HepG2 (cell line): Measurements from ENCODE around the gene SLC16A5. TPM values are rescaled to one million over a fixed set of nuclear protein-coding genes. Genes with fewer than 3 reads are reported as not detected.

Source experiments
- AFF4 ChIP-seq: sonication (generic); formaldehyde crosslinking; IDR thresholded peaks from 2 replicates; pipeline ENCODE4 v1.4.0; 2020; ENCODE audit warnings: missing genetic modification reagents
- ARHGAP35 ChIP-seq: sonication (generic); formaldehyde crosslinking; IDR thresholded peaks from 2 replicates; pipeline ENCODE4 v1.9.0; 2022; ENCODE audit warnings: mild to moderate bottlenecking, inconsistent platforms, moderate library complexity, missing genetic modification reagents, borderline replicate concordance
- KAT8 ChIP-seq: IDR thresholded peaks from 2 replicates; pipeline ENCODE4 v1.6.1; 2016; ENCODE audit warnings: missing genetic modification reagents, missing compliant biosample characterization
- MEF2D ChIP-seq: sonication (generic); formaldehyde crosslinking; IDR thresholded peaks from 2 replicates; pipeline ENCODE4 v1.5.1; 2020; ENCODE audit warnings: mild to moderate bottlenecking, missing genetic modification reagents
- MLLT10 ChIP-seq: sonication (generic); formaldehyde crosslinking; IDR thresholded peaks from 2 replicates; pipeline ENCODE4 v1.4.0; 2020; ENCODE audit warnings: missing genetic modification reagents
- NFKB2 ChIP-seq: sonication (generic); formaldehyde crosslinking; IDR thresholded peaks from 2 replicates; pipeline ENCODE4 v1.4.0; 2020; ENCODE audit warnings: missing genetic modification reagents, borderline replicate concordance
- NRL ChIP-seq: sonication (generic); formaldehyde crosslinking; IDR thresholded peaks from 2 replicates; pipeline ENCODE4 v1.5.0; 2020; ENCODE audit warnings: missing genetic modification reagents, mild to moderate bottlenecking, moderate library complexity, borderline replicate concordance
- PPARG ChIP-seq: conservative IDR thresholded peaks from 2 replicates; pipeline ENCODE4 v1.6.1; 2016; ENCODE audit warnings: missing biosample characterization, missing genetic modification reagents
- SIN3B ChIP-seq: fragments of 150-350 bp; IDR thresholded peaks from 2 replicates; pipeline ENCODE4 v1.6.1; 2014; ENCODE audit warnings: low read length
- SKI ChIP-seq: fragments of 450-650 bp; IDR thresholded peaks from one replicate; pipeline ENCODE4 v1.6.1; 2018; ENCODE audit warnings: mild to moderate bottlenecking; ENCODE audit not compliant: partially characterized antibody
- TGIF2 ChIP-seq: IDR thresholded peaks from 2 replicates; pipeline ENCODE4 v1.6.1; 2016; ENCODE audit warnings: control low read depth, missing compliant biosample characterization
- WIZ ChIP-seq: sonication (generic); formaldehyde crosslinking; IDR thresholded peaks from 2 replicates; pipeline ENCODE4 v1.5.1; 2020; ENCODE audit warnings: mild to moderate bottlenecking, missing genetic modification reagents
- ZNF33A ChIP-seq: sonication (generic); formaldehyde crosslinking; IDR thresholded peaks from 2 replicates; pipeline ENCODE4 v1.5.1; 2020; ENCODE audit warnings: missing genetic modification reagents, mild to moderate bottlenecking, moderate library complexity, borderline replicate concordance
- ZNF569 ChIP-seq: sonication (generic); formaldehyde crosslinking; IDR thresholded peaks from 2 replicates; pipeline ENCODE4 v1.5.0; 2020; ENCODE audit warnings: mild to moderate bottlenecking, missing genetic modification reagents, moderate library complexity, borderline replicate concordance
- ZNF652 ChIP-seq: IDR thresholded peaks from 2 replicates; pipeline ENCODE4 v1.6.1; 2016; ENCODE audit warnings: low read depth, borderline replicate concordance
- ZNF678 ChIP-seq: sonication (generic); formaldehyde crosslinking; IDR thresholded peaks from 2 replicates; pipeline ENCODE4 v1.4.0; 2020; ENCODE audit warnings: mild to moderate bottlenecking, missing genetic modification reagents
- ZNF83 ChIP-seq: sonication (generic); formaldehyde crosslinking; IDR thresholded peaks from 2 replicates; pipeline ENCODE4 v1.4.0; 2020; ENCODE audit warnings: missing genetic modification reagents, mild to moderate bottlenecking, borderline replicate concordance
- polyA plus RNA-seq, 8 experiments: library from polyadenylated mRNA; depleted of rRNA in 3 of 8; stranded (reverse) in 7 of 8; unstranded in 1 of 8; fragments of >200 nt; fragmentation: Illumina TruSeq in 4 of 8; extraction: Trizol in 4 of 8; gene quantifications; 2 replicates each; pipeline versions ENCODE4 v1.2.1 to v1.2.3, GENCODE V29; 2011 to 2016; ENCODE audit warnings: low read depth in 4 of 8, missing spikeins in 1 of 8, mixed read lengths in 1 of 8; ENCODE audit not compliant: insufficient read depth in 1 of 8
- total RNA-seq, 5 experiments: library from RNA; depleted of rRNA; stranded (reverse); fragments of >200 nt; fragmentation: Illumina TruSeq; extraction: Trizol; gene quantifications; 2 replicates each; pipeline ENCODE4 v1.2.3, GENCODE V29; 2016; ENCODE audit warnings: low read depth in 1 of 5
- TF ChIP-seq, protein P1 (sequence below): sonication (generic); formaldehyde crosslinking; IDR thresholded peaks from one replicate; pipeline ENCODE4 v1.5.1; 2020; ENCODE audit warnings: mild to moderate bottlenecking, missing genetic modification reagents; ENCODE audit errors: not compliant biosample characterization

SLC16A5 gene
- total and polyA plus RNA-seq, 2 of the 13 experiments (the other 11 are each of a cell fraction or from before 2014, with no cell fraction given), result 0.69 to 5.6 TPM

DNA sequence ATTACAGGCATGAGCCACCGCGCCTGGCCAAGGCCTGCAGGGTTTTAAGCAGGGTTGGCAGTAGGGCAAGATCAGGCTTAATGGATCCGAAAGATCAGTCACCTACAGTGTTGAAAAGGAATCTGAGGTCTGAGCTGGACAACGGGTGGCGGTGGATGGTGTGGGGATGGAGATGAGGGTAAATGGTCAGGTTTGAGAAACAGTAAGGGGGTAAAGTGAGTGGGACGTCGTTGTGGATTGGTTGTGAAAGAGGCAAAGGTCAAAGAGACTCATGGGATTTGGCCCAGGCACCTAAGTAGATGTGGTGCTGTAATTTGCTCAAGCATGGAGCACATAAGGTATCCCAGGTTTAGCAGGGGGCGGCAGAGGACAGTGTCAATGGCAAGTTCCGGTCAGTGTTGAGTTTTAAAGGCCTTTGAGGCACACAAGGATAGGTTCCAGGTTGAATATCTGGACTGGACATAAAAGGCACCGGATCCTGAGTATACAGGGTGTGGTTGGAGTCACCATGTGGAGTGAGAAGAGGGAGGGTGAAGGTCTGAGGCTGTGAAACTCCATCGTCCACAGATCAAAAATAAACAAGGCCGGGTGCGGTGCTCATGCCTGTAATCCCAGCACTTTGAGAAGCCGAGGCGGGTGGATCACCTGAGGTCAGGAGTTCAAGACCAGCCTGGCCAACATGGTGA lies 1.1 kb upstream of the SLC16A5 start (continued):
- TF ChIP-seq AFF4 (CRISPR knock-in tag) (no peak), KAT8 (peak; percentile 72), MEF2D (CRISPR knock-in tag) (peak; percentile 58; the same call in 1 of the 2 replicates), PPARG (0 out of 2 replicates have a peak, but pooled peaks have one; percentile 25), ZNF569 (no peak), ZNF83 (CRISPR knock-in tag) (no peak), SKI (peak; percentile 66), ZNF652 (CRISPR knock-in tag) (no peak), WIZ (CRISPR knock-in tag) (peak; percentile 78; the same call in 1 of the 2 replicates), SIN3B (no peak), TGIF2 (CRISPR knock-in tag) (0 out of 2 replicates have a peak, but pooled peaks have one; percentile 64), ZNF33A (no peak), ZNF678 (CRISPR knock-in tag) (no peak), ARHGAP35 (CRISPR knock-in tag) (no peak), MLLT10 (CRISPR knock-in tag) (no peak), NFKB2 (CRISPR knock-in tag) (no peak), NRL (CRISPR knock-in tag) (no peak)
- TF ChIP-seq, protein P1, sequence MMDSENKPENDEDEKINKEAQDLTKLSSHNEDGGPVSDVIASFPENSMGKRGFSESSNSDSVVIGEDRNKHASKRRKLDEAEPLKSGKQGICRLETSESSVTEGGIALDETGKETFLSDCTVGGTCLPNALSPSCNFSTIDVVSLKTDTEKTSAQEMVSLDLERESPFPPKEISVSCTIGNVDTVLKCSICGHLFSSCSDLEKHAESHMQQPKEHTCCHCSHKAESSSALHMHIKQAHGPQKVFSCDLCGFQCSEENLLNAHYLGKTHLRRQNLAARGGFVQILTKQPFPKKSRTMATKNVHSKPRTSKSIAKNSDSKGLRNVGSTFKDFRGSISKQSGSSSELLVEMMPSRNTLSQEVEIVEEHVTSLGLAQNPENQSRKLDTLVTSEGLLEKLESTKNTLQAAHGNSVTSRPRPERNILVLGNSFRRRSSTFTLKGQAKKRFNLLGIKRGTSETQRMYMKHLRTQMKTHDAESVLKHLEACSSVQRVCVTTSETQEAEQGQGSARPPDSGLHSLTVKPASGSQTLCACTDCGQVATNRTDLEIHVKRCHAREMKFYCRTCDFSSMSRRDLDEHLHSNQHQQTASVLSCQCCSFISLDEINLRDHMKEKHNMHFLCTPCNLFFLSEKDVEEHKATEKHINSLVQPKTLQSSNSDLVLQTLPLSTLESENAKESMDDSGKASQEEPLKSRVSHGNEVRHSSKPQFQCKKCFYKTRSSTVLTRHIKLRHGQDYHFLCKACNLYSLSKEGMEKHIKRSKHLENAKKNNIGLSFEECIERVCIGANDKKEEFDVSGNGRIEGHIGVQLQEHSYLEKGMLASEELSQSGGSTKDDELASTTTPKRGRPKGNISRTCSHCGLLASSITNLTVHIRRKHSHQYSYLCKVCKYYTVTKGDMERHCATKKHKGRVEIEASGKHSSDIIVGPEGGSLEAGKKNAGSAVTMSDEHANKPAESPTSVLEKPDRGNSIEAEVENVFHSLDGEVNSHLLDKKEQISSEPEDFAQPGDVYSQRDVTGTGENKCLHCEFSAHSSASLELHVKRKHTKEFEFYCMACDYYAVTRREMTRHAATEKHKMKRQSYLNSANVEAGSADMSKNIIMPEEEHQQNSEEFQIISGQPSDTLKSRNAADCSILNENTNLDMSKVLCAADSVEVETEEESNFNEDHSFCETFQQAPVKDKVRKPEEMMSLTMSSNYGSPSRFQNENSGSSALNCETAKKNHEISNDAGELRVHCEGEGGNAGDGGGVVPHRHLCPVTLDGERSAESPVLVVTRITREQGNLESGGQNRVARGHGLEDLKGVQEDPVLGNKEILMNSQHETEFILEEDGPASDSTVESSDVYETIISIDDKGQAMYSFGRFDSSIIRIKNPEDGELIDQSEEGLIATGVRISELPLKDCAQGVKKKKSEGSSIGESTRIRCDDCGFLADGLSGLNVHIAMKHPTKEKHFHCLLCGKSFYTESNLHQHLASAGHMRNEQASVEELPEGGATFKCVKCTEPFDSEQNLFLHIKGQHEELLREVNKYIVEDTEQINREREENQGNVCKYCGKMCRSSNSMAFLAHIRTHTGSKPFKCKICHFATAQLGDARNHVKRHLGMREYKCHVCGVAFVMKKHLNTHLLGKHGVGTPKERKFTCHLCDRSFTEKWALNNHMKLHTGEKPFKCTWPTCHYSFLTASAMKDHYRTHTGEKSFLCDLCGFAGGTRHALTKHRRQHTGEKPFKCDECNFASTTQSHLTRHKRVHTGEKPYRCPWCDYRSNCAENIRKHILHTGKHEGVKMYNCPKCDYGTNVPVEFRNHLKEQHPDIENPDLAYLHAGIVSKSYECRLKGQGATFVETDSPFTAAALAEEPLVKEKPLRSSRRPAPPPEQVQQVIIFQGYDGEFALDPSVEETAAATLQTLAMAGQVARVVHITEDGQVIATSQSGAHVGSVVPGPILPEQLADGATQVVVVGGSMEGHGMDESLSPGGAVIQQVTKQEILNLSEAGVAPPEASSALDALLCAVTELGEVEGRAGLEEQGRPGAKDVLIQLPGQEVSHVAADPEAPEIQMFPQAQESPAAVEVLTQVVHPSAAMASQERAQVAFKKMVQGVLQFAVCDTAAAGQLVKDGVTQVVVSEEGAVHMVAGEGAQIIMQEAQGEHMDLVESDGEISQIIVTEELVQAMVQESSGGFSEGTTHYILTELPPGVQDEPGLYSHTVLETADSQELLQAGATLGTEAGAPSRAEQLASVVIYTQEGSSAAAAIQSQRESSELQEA (CRISPR knock-in tag), result no peak
